B cell (primary cell): ENCODE results near the gene C10orf90.

Experiments used
- CTCF ChIP-seq: fragments of 200-600 bp; IDR thresholded peaks from one replicate; pipeline ENCODE4 v1.8.0; 2022; ENCODE audit warnings: antibody characterized with exemption, mild to moderate bottlenecking
- EZH2 ChIP-seq: IDR thresholded peaks from 2 replicates; pipeline ENCODE4 v1.6.1; 2012; ENCODE audit warnings: borderline replicate concordance, low read depth, mild to moderate bottlenecking, moderate library complexity, low read length; ENCODE audit not compliant: insufficient read depth, poor library complexity, severe bottlenecking

GRCh38 chr10:126663880-126664279 lies 6.6 kb downstream of the C10orf90 start:
- TF ChIP-seq CTCF (no peak), EZH2 (no peak)
